OCI-LY3 (cell line): Measurements from ENCODE around the gene RHBDF2.

Experiments
- H2AFZ ChIP-seq: fragments of 200-600, 300-600 bp; shearing (Covaris generic); 2 replicates; pipeline ENCODE4 v1.6.0; 2014; ENCODE audit warnings: antibody characterized with exemption, low read depth, low read length
- H3K27ac ChIP-seq: fragments of 200-600, 300-600 bp; sonication (generic); 2 replicates; pipeline ENCODE4 v1.5.1; 2014; ENCODE audit warnings: mild to moderate bottlenecking, low read length, moderate library complexity, mixed read lengths
- H3K27me3 ChIP-seq: fragments of 200-600, 300-600 bp; sonication (generic); 2 replicates; pipeline ENCODE4 v1.6.1; 2014; ENCODE audit warnings: low read depth, low read length, mixed read lengths
- H3K36me3 ChIP-seq: fragments of 200-600, 300-600 bp; sonication (generic); replicated peaks from 2 replicates; pipeline ENCODE3; 2014; ENCODE audit warnings: low read depth, low read length, mixed read lengths
- H3K4me1 ChIP-seq: fragments of 300-600, 200-600 bp; sonication (generic); 2 replicates; pipeline ENCODE4 v1.6.1; 2014; ENCODE audit warnings: low read length, mixed read lengths
- H3K4me2 ChIP-seq: fragments of 200-600, 300-600 bp; sonication (generic); 2 replicates; pipeline ENCODE4 v1.6.1; 2014; ENCODE audit warnings: low read length, mixed read lengths
- H3K4me3 ChIP-seq: fragments of 300-600, 200-600 bp; sonication (generic); 2 replicates; pipeline ENCODE4 v1.5.1; 2014; ENCODE audit warnings: antibody characterized with exemption, mild to moderate bottlenecking, low read length, moderate library complexity
- H3K79me2 ChIP-seq: fragments of 300-600, 200-600 bp; shearing (Covaris generic); 2 replicates; pipeline ENCODE4 v1.6.1; 2014; ENCODE audit warnings: mild to moderate bottlenecking, low read length, mixed read lengths
- H3K9ac ChIP-seq: fragments of 300-600, 200-600 bp; shearing (Covaris generic); 2 replicates; pipeline ENCODE4 v1.6.0; 2014; ENCODE audit warnings: mild to moderate bottlenecking, low read length, moderate library complexity
- H3K9me3 ChIP-seq: fragments of 200-600, 300-600 bp; shearing (Covaris generic); 2 replicates; pipeline ENCODE4 v1.6.1; 2014; ENCODE audit warnings: low read length, mixed read lengths; ENCODE audit not compliant: insufficient read depth
- H4K20me1 ChIP-seq: fragments of 200-600, 300-600 bp; sonication (generic); 2 replicates; pipeline ENCODE4 v1.6.1; 2016; ENCODE audit warnings: low read length, mixed read lengths; ENCODE audit not compliant: insufficient read depth
- EZH2phosphoT487 ChIP-seq: fragments of 200-600 bp; shearing (Covaris generic); IDR thresholded peaks from 2 replicates; pipeline ENCODE4 v1.6.1; 2018; ENCODE audit warnings: antibody characterized with exemption, mixed run types, low read depth
- TF ChIP-seq, protein P1 (sequence below): fragments of 200-600, 300-600 bp; sonication (generic); IDR thresholded peaks from 2 replicates; pipeline ENCODE4 v1.5.1; 2014; ENCODE audit warnings: antibody characterized with exemption, low read length, low read depth

Gene RHBDF2

DNA sequence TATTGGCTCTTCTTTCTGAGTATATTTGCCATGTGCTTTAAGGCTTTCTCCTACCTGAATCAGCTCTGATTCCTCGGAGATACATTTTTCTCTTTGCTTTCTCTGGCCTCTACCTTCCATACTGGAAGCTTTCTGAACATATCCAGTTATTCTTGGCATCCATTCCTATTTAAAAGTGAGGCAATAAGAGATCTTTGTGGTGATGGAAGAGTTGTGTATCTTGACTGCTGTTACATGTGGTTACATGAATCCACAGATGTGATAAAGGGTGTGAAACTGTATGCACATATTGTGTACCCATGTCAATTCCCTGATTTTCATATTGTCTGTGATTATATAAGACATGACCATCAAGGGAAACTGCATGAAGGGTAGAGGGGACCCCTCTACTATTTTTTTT is 72.7 kb downstream of the RHBDF2 start:
- peaks cover 34% of the 10 kb centered on the region for H4K20me1 ChIP-seq
- H3K9me3 ChIP-seq, result no peaks in the 10 kb centered on the region
- peaks cover 47% of the 10 kb centered on the region for H3K79me2 ChIP-seq
- no peak overlapping the region for H3K4me3 ChIP-seq
- peaks cover 10% of the 10 kb centered on the region for H3K4me1 ChIP-seq
- TF ChIP-seq, protein P1, sequence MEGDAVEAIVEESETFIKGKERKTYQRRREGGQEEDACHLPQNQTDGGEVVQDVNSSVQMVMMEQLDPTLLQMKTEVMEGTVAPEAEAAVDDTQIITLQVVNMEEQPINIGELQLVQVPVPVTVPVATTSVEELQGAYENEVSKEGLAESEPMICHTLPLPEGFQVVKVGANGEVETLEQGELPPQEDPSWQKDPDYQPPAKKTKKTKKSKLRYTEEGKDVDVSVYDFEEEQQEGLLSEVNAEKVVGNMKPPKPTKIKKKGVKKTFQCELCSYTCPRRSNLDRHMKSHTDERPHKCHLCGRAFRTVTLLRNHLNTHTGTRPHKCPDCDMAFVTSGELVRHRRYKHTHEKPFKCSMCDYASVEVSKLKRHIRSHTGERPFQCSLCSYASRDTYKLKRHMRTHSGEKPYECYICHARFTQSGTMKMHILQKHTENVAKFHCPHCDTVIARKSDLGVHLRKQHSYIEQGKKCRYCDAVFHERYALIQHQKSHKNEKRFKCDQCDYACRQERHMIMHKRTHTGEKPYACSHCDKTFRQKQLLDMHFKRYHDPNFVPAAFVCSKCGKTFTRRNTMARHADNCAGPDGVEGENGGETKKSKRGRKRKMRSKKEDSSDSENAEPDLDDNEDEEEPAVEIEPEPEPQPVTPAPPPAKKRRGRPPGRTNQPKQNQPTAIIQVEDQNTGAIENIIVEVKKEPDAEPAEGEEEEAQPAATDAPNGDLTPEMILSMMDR, result no peak
- no peak for TF ChIP-seq EZH2phosphoT487
- H3K36me3 ChIP-seq, result no peaks in the 10 kb centered on the region
- no peak overlapping the region for H3K9ac ChIP-seq
- no peaks in the 10 kb centered on the region for H3K27me3 ChIP-seq
- H3K4me2 ChIP-seq, result 0 out of 2 replicates have a peak overlapping the region, but pooled peaks have one; percentile 7
- no peak overlapping the region for H3K27ac ChIP-seq
- H2AFZ ChIP-seq, result no peak overlapping the region

DNA sequence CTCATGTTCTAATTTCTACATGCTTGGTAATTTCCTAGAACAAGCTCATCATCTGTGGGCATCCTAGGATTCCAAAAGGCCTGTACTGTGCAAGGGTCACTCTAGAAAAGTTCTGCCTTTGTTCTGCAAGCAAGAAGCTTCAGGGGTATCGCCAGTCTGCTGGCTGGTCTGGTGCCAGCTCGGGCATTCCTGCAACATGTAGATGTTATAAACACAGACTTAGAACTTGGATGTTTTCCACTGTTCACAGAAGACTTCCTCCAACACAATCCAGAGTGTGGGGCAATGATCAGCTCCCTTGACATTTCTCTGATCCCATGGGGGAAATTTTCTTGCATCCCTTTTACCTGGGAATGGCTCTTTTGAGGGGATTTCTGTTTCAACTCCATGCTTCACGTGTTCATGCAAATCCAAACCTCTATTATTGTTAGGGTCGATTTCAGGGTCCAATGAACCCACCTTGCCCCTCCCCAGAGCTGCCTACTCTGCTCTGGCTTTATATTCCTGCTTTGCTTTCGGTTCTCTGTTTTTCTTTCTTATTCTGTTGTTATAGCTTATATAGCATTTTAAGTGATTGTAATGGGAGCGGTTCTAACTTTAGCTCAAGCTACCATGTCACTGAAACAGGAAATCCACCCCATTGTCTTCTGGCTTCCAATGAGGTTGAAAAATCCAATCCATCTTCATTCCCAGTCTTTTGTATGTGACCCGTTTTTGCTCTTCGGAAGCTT is 73.6 kb downstream of the RHBDF2 start:
- Histone ChIP-seq H3K27me3 (no peaks in the 10 kb centered on the region), H3K9ac (no peak overlapping the region), H3K36me3 (no peaks in the 10 kb centered on the region), H3K79me2 (peaks cover 42% of the 10 kb centered on the region), H4K20me1 (peaks cover 27% of the 10 kb centered on the region), H2AFZ (no peak overlapping the region), H3K4me2 (peak overlapping the region; percentile 7; the same call in 1 of the 2 replicates), H3K27ac (no peak overlapping the region), H3K4me3 (no peak overlapping the region), H3K4me1 (peaks cover 10% of the 10 kb centered on the region), H3K9me3 (no peaks in the 10 kb centered on the region)
- TF ChIP-seq EZH2phosphoT487, result no peak
- TF ChIP-seq, protein P1, result no peak

DNA sequence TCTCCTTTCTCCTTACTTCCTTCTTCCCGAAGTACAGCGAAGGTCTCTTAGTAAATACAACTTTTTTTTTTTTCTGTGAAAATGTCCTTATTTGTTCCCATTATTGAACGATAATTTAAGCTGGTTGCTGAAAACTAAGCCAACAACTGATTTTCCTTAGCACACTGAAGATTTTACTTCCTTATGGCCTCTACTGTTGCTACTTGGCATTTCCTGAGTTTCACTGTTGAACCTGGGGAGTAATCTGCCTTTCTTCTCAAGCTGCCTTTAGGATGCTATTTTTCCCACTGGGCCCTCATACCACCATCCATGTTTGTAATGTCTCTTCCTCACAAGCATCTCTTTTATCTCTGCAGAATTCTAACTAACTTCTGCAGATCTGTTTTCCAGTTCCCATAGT is 74.4 kb downstream of the RHBDF2 start:
- peaks cover 10% of the 10 kb centered on the region for H3K4me1 ChIP-seq
- H3K79me2 ChIP-seq, result peaks cover 40% of the 10 kb centered on the region

DNA sequence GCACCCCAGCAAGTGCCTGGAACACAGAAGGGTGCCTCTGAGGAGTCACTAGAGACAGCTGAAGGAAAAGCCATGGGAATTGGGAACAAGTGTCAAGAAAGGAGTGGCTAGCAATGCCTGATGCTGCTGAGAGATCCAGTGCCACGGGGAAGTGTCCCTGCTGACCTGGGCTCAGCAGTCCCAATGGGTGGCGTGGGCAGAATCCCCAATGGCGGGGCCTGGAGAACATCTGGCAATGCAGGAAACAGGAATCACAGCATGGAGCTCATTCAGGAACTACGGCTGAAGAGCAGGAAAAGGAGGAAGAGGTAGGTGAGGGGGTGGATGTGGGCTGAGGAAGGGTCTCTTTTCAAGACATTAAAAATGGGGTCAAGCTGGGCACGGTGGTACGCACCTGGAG is 78.4 kb downstream of the RHBDF2 start:
- H3K4me1 ChIP-seq, result peaks cover 3% of the 10 kb centered on the region

More for the DNA sequence above, 74.4 kb downstream of the RHBDF2 start:
- Histone ChIP-seq H3K27me3 (no peaks in the 10 kb centered on the region), H4K20me1 (peaks cover 25% of the 10 kb centered on the region), H3K9ac (no peak overlapping the region), H2AFZ (no peak overlapping the region), H3K4me3 (no peak overlapping the region), H3K27ac (no peak overlapping the region), H3K36me3 (no peaks in the 10 kb centered on the region), H3K4me2 (no peak overlapping the region), H3K9me3 (no peaks in the 10 kb centered on the region)
- TF ChIP-seq EZH2phosphoT487, result no peak
- TF ChIP-seq, protein P1, result no peak

More for the DNA sequence above, 78.4 kb downstream of the RHBDF2 start:
- H3K9me3 ChIP-seq, result no peaks in the 10 kb centered on the region
- no peak overlapping the region for H3K9ac ChIP-seq
- H3K79me2 ChIP-seq, result peaks cover 48% of the 10 kb centered on the region
- TF ChIP-seq, protein P1, result no peak
- no peak for TF ChIP-seq EZH2phosphoT487
- no peak overlapping the region for H3K4me2 ChIP-seq
- peaks cover 33% of the 10 kb centered on the region for H4K20me1 ChIP-seq
- no peak overlapping the region for H3K27ac ChIP-seq
- no peak overlapping the region for H3K4me3 ChIP-seq
- H3K36me3 ChIP-seq, result no peaks in the 10 kb centered on the region
- no peak overlapping the region for H2AFZ ChIP-seq
- H3K27me3 ChIP-seq, result no peaks in the 10 kb centered on the region
